Heart right ventricle (tissue), 16 donors: ENCODE measurements around the gene DAB2IP. TPM values are rescaled to one million over a fixed set of nuclear protein-coding genes. Genes with fewer than 3 reads are reported as not detected.

Source experiments
- ATAC-seq, 8 donors: fragments of 200-7000 bp; cut with Tn5 transposase; one replicate each; pipeline ENCODE4 v1.9.1; 2020; ENCODE audit warnings: mild to moderate bottlenecking in 8 of 8, moderate library complexity in 8 of 8, moderate number of reproducible peaks in 1 of 8
- DNase-seq, 2 donors: peaks; one replicate each; pipeline ENCODE4 v3.0.0-alpha.2; 2020
- H3K27ac ChIP-seq, 10 donors: fragments of 200-600 bp; sonication (generic) in 2 of 10; one replicate each; pipeline versions ENCODE4 v1.5.0 to v1.8.0; 2020 to 2022; ENCODE audit warnings: mild to moderate bottlenecking in 3 of 10
- H3K27me3 ChIP-seq, 7 donors: fragments of 200-600 bp; one replicate each; pipeline ENCODE4 v1.8.0; 2021 to 2022; ENCODE audit warnings: mild to moderate bottlenecking in 2 of 7
- H3K36me3 ChIP-seq, 9 donors: fragments of 200-600 bp; sonication (generic) in 1 of 9; one replicate each; pipeline versions ENCODE4 v1.5.0 to v1.8.0; 2020 to 2022; ENCODE audit warnings: mild to moderate bottlenecking in 2 of 9
- H3K4me1 ChIP-seq, 9 donors: fragments of 200-600 bp; sonication (generic) in 1 of 9; one replicate each; pipeline versions ENCODE4 v1.5.0 to v1.8.0; 2020 to 2022; ENCODE audit warnings: mild to moderate bottlenecking in 4 of 9
- H3K4me3 ChIP-seq, 10 donors: fragments of 200-600 bp; sonication (generic) in 2 of 10; one replicate each; pipeline versions ENCODE4 v1.5.0 to v1.8.0; 2020 to 2022; ENCODE audit warnings: mild to moderate bottlenecking in 7 of 10, moderate library complexity in 2 of 10
- H3K9me3 ChIP-seq, 11 donors: fragments of 200-600 bp in 10 of 11; sonication (generic) in 2 of 11; one replicate each; pipeline versions ENCODE4 v1.5.0 to v1.8.0; 2013 to 2022; ENCODE audit warnings: mild to moderate bottlenecking in 2 of 11, control low read depth in 1 of 11, moderate library complexity in 1 of 11
- WGBS, 2 donors: extraction: QIAGEN DNeasy Blood & Tissue Kit; methylation state at CpG; one replicate each; pipeline ENCODE4 v1.1.7; 2013; ENCODE audit warnings: inconsistent platforms in 1 of 2; 5-methylcytosine and 5-hydroxymethylcytosine counted together
- intact Hi-C, 10 donors: fragments of 100-400 bp; cut with DNase I; formaldehyde crosslinking; loops; one replicate each; pipeline versions ENCODE4 v1.11.1 to v1.14.2; 2022
- polyA plus RNA-seq, 2 donors: library from polyadenylated mRNA; stranded (reverse); fragments of 200-250 nt; gene quantifications; one replicate each; pipeline ENCODE4 v1.2.3, GENCODE V29; 2013
- total RNA-seq, 10 donors: library from RNA; stranded (reverse); fragmentation: NEBNext Ultra II Directional in 3 of 10; extraction: Animal tissue kit (Norgen Biotek cat#: 25700) in 3 of 10; gene quantifications; one replicate each; pipeline versions ENCODE4 v1.2.1 to v1.2.4, GENCODE V29; 2021 to 2023
- TF ChIP-seq, protein P1 (sequence below), 9 donors: fragments of 200-600 bp; sonication (generic) in 2 of 9; IDR thresholded peaks; one replicate each; pipeline versions ENCODE4 v1.5.0 to v1.8.0; 2021 to 2022; ENCODE audit warnings: antibody characterized with exemption in 9 of 9, mild to moderate bottlenecking in 5 of 9, moderate library complexity in 1 of 9
- donor health status: Arrhythmogenic right ventricular cardiomyopathy.
- donor health status: ischemic (EF 13 %, LVEDD 7.1; RV severe dilation, severe dysfunction).
- donor health status: healthy with polysubstance abuse.
- donor health status: DM: no; HTN: yes; CAD: no.
- donor health status: DM: no; HTN: no; CAD: no.
- donor health status: ischemic (EF 25% LVEDD 6.9; RV normal size, moderate dysfunction).
- donor health status: ischemic (EF 25% LVEDD 5.7; RV mildly dilated, moderate dysfunction).
- donor health status: healthy.
- donor health status: DM: yes; HTN: yes; CAD: no.
- donor health status: Ischemic cardiomyopathy.
- donor health status: ischemic (EF 35%, LVEDD 5.7; RV mildly dilated, moderate dysfunction).
- donor health status: nonischemic (EF 11% LVEDD 7.7; RV severe dilation, severe dysfunction).
- donor health status: DM: yes; HTN: yes; CAD: no.
- donor health status: PGD.
- donor health status: ischemic (EF 29% LVEDD 5.4; RV normal size, mild dysfunction).
- donor health status: nonischemic (EF 23%, LVEDD 6.1; RV moderate dilation, normal function).

DAB2IP gene
- total and polyA plus RNA-seq, 12 donors, result 18.1 to 71.1 (median 52.8) TPM

DNA sequence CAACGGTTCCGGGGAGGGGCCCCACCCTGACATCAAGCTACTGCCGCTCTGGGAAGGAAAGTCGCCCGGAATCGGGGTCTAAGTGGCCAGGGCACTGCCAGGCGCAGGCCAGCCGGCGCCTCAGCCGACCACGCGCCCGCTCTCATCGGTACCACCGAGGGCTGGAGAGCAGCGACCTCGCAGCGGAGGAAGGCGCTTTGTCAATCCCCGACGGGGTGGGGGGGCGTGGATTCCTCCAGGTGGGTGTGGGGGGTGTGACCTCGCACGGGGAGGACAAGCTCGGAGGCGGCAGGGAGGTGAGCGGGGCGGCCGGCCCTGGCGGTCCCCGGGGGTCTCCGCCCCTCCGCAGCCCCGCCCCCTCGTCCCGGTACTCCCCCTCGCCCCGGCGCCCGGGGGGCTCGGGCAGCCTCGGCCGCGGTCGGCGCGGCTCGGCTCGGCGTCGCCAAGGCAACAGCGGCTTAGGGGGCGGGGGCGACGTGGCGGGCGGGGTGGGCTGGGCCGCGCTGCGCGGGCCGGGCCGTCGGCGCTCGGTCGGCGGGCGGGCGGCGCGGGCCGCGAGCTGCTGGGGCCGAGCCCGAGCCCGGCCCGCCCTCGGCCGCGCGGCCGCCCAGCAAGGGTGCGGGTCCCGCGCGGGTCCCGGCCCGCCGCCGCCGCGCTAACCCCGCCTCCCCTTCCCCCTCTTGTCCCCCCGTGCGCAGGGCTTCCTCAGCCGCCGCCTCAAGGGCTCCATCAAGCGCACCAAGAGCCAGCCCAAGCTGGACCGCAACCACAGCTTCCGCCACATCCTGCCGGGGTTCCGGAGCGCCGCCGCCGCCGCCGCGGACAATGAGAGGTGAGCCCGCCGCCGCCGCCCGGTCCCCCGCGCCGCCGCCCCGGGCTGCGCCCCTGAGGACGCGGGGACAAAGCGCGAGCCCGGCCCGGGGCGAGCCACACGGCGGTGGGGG is 47.5 kb downstream of the DAB2IP start:
- H3K27me3 ChIP-seq, result peaks cover 0 to 54% (median 0%) of the 10 kb centered on the region in 7 donors
- no peaks in the 10 kb centered on the region for H3K9me3 ChIP-seq
- peaks cover 0 to 3% (median 0%) of the 10 kb centered on the region in 9 donors for H3K36me3 ChIP-seq
- DNase-seq (peak; percentile 74 to 78), ATAC-seq (peak; percentile 9 to 78 (median 40))
- 7 to 14% methylated on average over 91 to 130 of the region's 130 CpGs for WGBS, 2 donors
- TF ChIP-seq, protein P1, sequence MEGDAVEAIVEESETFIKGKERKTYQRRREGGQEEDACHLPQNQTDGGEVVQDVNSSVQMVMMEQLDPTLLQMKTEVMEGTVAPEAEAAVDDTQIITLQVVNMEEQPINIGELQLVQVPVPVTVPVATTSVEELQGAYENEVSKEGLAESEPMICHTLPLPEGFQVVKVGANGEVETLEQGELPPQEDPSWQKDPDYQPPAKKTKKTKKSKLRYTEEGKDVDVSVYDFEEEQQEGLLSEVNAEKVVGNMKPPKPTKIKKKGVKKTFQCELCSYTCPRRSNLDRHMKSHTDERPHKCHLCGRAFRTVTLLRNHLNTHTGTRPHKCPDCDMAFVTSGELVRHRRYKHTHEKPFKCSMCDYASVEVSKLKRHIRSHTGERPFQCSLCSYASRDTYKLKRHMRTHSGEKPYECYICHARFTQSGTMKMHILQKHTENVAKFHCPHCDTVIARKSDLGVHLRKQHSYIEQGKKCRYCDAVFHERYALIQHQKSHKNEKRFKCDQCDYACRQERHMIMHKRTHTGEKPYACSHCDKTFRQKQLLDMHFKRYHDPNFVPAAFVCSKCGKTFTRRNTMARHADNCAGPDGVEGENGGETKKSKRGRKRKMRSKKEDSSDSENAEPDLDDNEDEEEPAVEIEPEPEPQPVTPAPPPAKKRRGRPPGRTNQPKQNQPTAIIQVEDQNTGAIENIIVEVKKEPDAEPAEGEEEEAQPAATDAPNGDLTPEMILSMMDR (IDR thresholded peaks at IDR 0.05), result no peak
- peaks cover 26 to 66% (median 43%) of the 10 kb centered on the region in 9 donors for H3K4me1 ChIP-seq
- H3K4me3 ChIP-seq, result peak overlapping the region; percentile 44 to 70 (median 57)
- peak overlapping the region; percentile 25 to 89 (median 80) for H3K27ac ChIP-seq
- intact Hi-C loops, result loop anchor here in 6 of 10 donors (5.0 to 10.0 kb wide), 8 partner anchors 38 to 288 kb away; no protein-coding TSS in a partner anchor

DNA sequence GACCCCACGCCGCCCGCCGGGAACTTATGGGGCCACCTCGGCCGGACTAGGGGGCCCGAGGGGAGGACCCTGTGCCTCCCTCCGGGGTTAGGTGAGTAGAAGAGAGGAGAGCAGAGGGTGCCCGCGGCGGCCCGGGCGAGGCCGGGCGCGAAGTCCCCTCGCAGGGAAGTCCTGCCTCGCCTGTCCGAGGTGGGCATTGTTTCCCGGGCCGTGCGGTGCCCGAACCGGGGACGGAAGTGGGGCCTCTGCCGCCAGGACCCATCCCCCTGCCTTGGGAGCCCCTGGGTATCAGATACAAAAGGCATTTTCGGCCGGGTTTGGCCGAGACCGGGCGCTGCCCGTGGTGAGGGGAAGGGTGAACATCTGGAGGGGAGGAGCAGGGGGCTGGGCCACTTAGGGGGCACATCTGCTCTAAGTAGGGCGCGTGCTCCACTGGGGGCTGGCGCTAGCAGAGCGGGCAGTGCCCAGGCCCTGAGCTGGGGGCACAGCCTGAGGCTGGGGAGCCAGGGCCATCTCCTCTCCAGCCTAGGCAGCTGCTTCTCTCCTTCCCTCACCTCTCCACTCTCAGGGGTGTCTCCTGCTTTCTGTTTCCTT is 48.2 kb downstream of the DAB2IP start:
- ATAC-seq (peak; percentile 4 to 32 (median 16)), DNase-seq (no peak)
- Histone ChIP-seq H3K27ac (peak overlapping the region; percentile 25 to 89 (median 80)), H3K9me3 (no peaks in the 10 kb centered on the region), H3K4me3 (peak overlapping the region; percentile 44 to 70 (median 57)), H3K36me3 (peaks cover 0 to 3% (median 0%) of the 10 kb centered on the region in 9 donors), H3K27me3 (peaks cover 0 to 54% (median 0%) of the 10 kb centered on the region in 7 donors), H3K4me1 (peaks cover 26 to 70% (median 43%) of the 10 kb centered on the region in 9 donors)
- 32% methylated on average over 31 to 36 of the region's 36 CpGs for WGBS, 2 donors
- intact Hi-C loops, result loop anchor here in 8 of 10 donors (1.0 to 10.0 kb wide), 12 partner anchors 25 to 293 kb away; no protein-coding TSS in a partner anchor
- TF ChIP-seq, protein P1 (IDR thresholded peaks at IDR 0.05), result no peak

DNA sequence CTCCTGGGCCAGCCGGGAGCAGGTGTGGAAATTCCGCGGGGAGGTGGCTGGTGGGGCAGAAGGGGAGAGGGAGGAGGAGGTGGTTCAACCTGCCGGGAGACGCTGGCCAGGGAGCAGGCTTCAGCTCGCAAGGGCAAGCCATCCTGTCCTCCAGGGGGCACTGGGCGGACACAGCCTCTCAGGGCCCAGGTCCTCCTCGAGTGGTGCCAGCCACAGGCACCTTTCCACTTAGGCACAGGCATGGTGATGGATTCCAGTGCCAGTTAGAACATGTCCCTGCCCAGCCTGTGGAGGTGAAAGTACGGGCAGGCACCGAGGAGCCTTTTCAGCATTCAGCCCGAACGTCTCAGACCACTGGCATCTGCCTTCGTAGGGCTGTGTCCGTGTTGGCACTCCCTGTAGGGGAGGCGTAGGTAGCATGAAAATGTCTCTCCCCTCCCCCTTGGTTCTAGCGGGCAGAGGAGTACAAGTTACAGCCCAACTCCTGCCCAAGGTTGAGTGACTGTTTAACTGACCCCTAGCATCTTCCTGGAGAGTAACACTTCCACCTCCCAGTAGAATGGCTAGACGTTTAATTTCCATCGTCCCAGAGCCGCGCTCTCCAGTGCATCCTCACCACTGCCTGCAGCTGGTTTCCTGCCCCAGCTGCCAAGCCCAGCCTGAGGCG is 48.9 kb downstream of the DAB2IP start:
- TF ChIP-seq, protein P1 (IDR thresholded peaks at IDR 0.05), result peak; percentile 15 to 70 (median 56)
- H3K27ac ChIP-seq, result peak overlapping the region; percentile 25 to 89 (median 80)
- intact Hi-C loops, result loop anchor here in 4 of 10 donors (1.0 to 5.0 kb wide), 5 partner anchors 25 to 292 kb away; no protein-coding TSS in a partner anchor
- ATAC-seq (peak; percentile 42 to 79 (median 74)), DNase-seq (peak; percentile 60 to 74)
- no peaks in the 10 kb centered on the region for H3K9me3 ChIP-seq
- H3K36me3 ChIP-seq, result peaks cover 0 to 3% (median 0%) of the 10 kb centered on the region in 9 donors
- peaks cover 0 to 54% (median 0%) of the 10 kb centered on the region in 7 donors for H3K27me3 ChIP-seq
- H3K4me1 ChIP-seq, result peaks cover 26 to 74% (median 43%) of the 10 kb centered on the region in 9 donors
- WGBS, 2 donors, result 23 to 29% methylated on average over 21 of the region's 21 CpGs
- H3K4me3 ChIP-seq, result peak overlapping the region; percentile 44 to 70 (median 57)
